ENCODE measurements around the gene KSR2. TPM values are rescaled to one million over a fixed set of nuclear protein-coding genes. Genes with fewer than 3 reads are reported as not detected.

KSR2 gene
- total RNA-seq, 1 donor from 2014 or later = 0.25 TPM

- Histone ChIP-seq H3K4me1 (no peaks in the 10 kb centered on the region), H3K9me3 (no peaks in the 10 kb centered on the region), H3K27me3 (no peaks in the 10 kb centered on the region), H3K27ac (no peak overlapping the region), H3K4me3 (no peak overlapping the region), H3K36me3 (no peaks in the 10 kb centered on the region)
- TF ChIP-seq CTCF (IDR thresholded peaks at IDR 0.05) (no peak), POLR2AphosphoS5 (IDR thresholded peaks at IDR 0.05; ENCODE audit: insufficient read depth in 1 of 2, low read depth in 1 of 2) (no peak), POLR2A (IDR thresholded peaks at IDR 0.05) (no peak)
- DNase-seq (ENCODE audit: extremely low spot score in 2 of 2) = no peak
- intact Hi-C loops (cut with DNase I) = no loop called here
Measured at GRCh38 chr12:117499759-117500485, 468.9 kb downstream of the KSR2 start.

- Histone ChIP-seq H3K9me3 (no peaks in the 10 kb centered on the region), H3K36me3 (no peaks in the 10 kb centered on the region), H3K27me3 (no peaks in the 10 kb centered on the region), H3K4me3 (no peak overlapping the region), H3K27ac (no peak overlapping the region), H3K4me1 (no peaks in the 10 kb centered on the region)
- DNase-seq (ENCODE audit: extremely low spot score in 2 of 2) = no peak
- intact Hi-C loops (cut with DNase I) = no loop called here
- no peak for TF ChIP-seq CTCF (IDR thresholded peaks at IDR 0.05)
- TF ChIP-seq POLR2A (IDR thresholded peaks at IDR 0.05) = no peak
- TF ChIP-seq POLR2AphosphoS5 (IDR thresholded peaks at IDR 0.05; ENCODE audit: insufficient read depth in 1 of 2, low read depth in 1 of 2) = no peak
Measured at GRCh38 chr12:117498880-117499279, 469.9 kb downstream of the KSR2 start.

GRCh38 chr12:117498256-117498655 lies 470.5 kb downstream of the KSR2 start:
- no peak overlapping the region for H3K27ac ChIP-seq
- H3K4me3 ChIP-seq = no peak overlapping the region
- intact Hi-C loops (cut with DNase I) = no loop called here
- TF ChIP-seq CTCF (IDR thresholded peaks at IDR 0.05) = no peak
- TF ChIP-seq POLR2A (IDR thresholded peaks at IDR 0.05) = no peak
- H3K27me3 ChIP-seq = no peaks in the 10 kb centered on the region
- DNase-seq (ENCODE audit: extremely low spot score in 2 of 2) = no peak
- no peaks in the 10 kb centered on the region for H3K4me1 ChIP-seq
- H3K36me3 ChIP-seq = no peaks in the 10 kb centered on the region
- no peaks in the 10 kb centered on the region for H3K9me3 ChIP-seq

GRCh38 chr12:117497407-117497806 lies 471.4 kb downstream of the KSR2 start:
- no peak overlapping the region for H3K4me3 ChIP-seq
- H3K27me3 ChIP-seq = no peaks in the 10 kb centered on the region
- intact Hi-C loops (cut with DNase I) = no loop called here
- TF ChIP-seq POLR2AphosphoS5 (IDR thresholded peaks at IDR 0.05; ENCODE audit: insufficient read depth in 1 of 2, low read depth in 1 of 2) = no peak
- no peak for TF ChIP-seq POLR2A (IDR thresholded peaks at IDR 0.05)
- TF ChIP-seq CTCF (IDR thresholded peaks at IDR 0.05) = no peak
- H3K4me1 ChIP-seq = no peaks in the 10 kb centered on the region
- no peak for DNase-seq (ENCODE audit: extremely low spot score in 2 of 2)
- H3K36me3 ChIP-seq = no peaks in the 10 kb centered on the region
- no peaks in the 10 kb centered on the region for H3K9me3 ChIP-seq
- no peak overlapping the region for H3K27ac ChIP-seq

GRCh38 chr12:117494833-117495655 lies 473.7 kb downstream of the KSR2 start:
- Histone ChIP-seq H3K27me3 (no peaks in the 10 kb centered on the region), H3K27ac (no peak overlapping the region), H3K9me3 (no peaks in the 10 kb centered on the region), H3K4me3 (no peak overlapping the region), H3K36me3 (no peaks in the 10 kb centered on the region), H3K4me1 (no peaks in the 10 kb centered on the region)
- TF ChIP-seq CTCF (IDR thresholded peaks at IDR 0.05) (no peak), POLR2A (IDR thresholded peaks at IDR 0.05) (no peak), POLR2AphosphoS5 (IDR thresholded peaks at IDR 0.05; ENCODE audit: insufficient read depth in 1 of 2, low read depth in 1 of 2) (no peak)
- DNase-seq (ENCODE audit: extremely low spot score in 2 of 2) = no peak
- intact Hi-C loops (cut with DNase I) = no loop called here
